ENCODE results near the gene DSG3.

- no peak for TF ChIP-seq CTCF (IDR thresholded peaks at IDR 0.05; ENCODE audit: low read length)
- no peak for TF ChIP-seq EZH2 (IDR thresholded peaks at IDR 0.05; ENCODE audit: borderline replicate concordance, low read length)
Measured at GRCh38 chr18:31409276-31409675, 38.3 kb upstream of the DSG3 start.

All from OCI-LY1 (cell line).